Testis (tissue), 2 donors: ENCODE data around the gene PSMC1.

ENCODE experiments used
- CTCF ChIP-seq, 3 experiments: fragments of 450-650 bp in 2 of 3; fragments of 200-600 bp in 1 of 3; sonication (generic) in 1 of 3; IDR thresholded peaks; one replicate each; pipeline ENCODE4 v1.5.1; 2016 to 2019; ENCODE audit warnings: antibody characterized with exemption in 3 of 3, mild to moderate bottlenecking in 2 of 3, moderate library complexity in 1 of 3
- POLR2A ChIP-seq: fragments of 450-650 bp; IDR thresholded peaks from one replicate; pipeline ENCODE4 v1.6.1; 2017; ENCODE audit warnings: antibody characterized with exemption, mild to moderate bottlenecking, moderate library complexity

- TF ChIP-seq CTCF (IDR thresholded peaks at IDR 0.05) (no peak), POLR2A (no peak)
These were observed 39.6 kb downstream of the PSMC1 start for GRCh38 chr14:90295870-90296516.
